Trophoblast cell (in vitro differentiated cells and primary cell): Measurements from ENCODE around the gene UBE2G1.

Source experiments
- DNase-seq, 2 donors: peaks; one replicate each; pipeline ENCODE4 v3.0.0-alpha.2; 2016
- H2AFZ ChIP-seq: 2 replicates; pipeline ENCODE4 v1.6.1; 2013; ENCODE audit warnings: low read length, moderate library complexity, mild to moderate bottlenecking; ENCODE audit not compliant: insufficient read depth, poor library complexity
- H2AK5ac ChIP-seq: 2 replicates; pipeline ENCODE4 v1.6.1; 2013; ENCODE audit warnings: mild to moderate bottlenecking, low read length
- H2BK120ac ChIP-seq: 2 replicates; pipeline ENCODE4 v1.6.1; 2013; ENCODE audit warnings: low read length, mild to moderate bottlenecking, moderate library complexity; ENCODE audit not compliant: insufficient read depth, poor library complexity
- H2BK12ac ChIP-seq: 2 replicates; pipeline ENCODE4 v1.6.1; 2013; ENCODE audit warnings: mild to moderate bottlenecking, low read length, moderate library complexity
- H2BK5ac ChIP-seq: 2 replicates; pipeline ENCODE4 v1.6.1; 2013; ENCODE audit warnings: low read length, low read depth, moderate library complexity, mild to moderate bottlenecking; ENCODE audit not compliant: poor library complexity
- H3K14ac ChIP-seq: 2 replicates; pipeline ENCODE4 v1.6.1; 2013; ENCODE audit warnings: mild to moderate bottlenecking, low read length
- H3K18ac ChIP-seq: 2 replicates; pipeline ENCODE4 v1.6.1; 2013; ENCODE audit warnings: mild to moderate bottlenecking, low read length
- H3K23ac ChIP-seq: 2 replicates; pipeline ENCODE4 v1.6.1; 2013; ENCODE audit warnings: low read length
- H3K27ac ChIP-seq: 2 replicates; pipeline ENCODE4 v1.5.1; 2013; ENCODE audit warnings: low read depth, mild to moderate bottlenecking, inconsistent platforms, low read length, moderate library complexity
- H3K27me3 ChIP-seq: 2 replicates; pipeline ENCODE4 v1.6.1; 2013; ENCODE audit warnings: inconsistent platforms, mild to moderate bottlenecking, low read length, moderate library complexity; ENCODE audit not compliant: insufficient read depth
- H3K36me3 ChIP-seq, 2 experiments: 1 replicate in 1 of 2; 2 replicates in 1 of 2; pipeline ENCODE4 v1.6.1; 2013; ENCODE audit warnings: low read length in 2 of 2, mild to moderate bottlenecking in 2 of 2, moderate library complexity in 1 of 2; ENCODE audit not compliant: insufficient read depth in 2 of 2, control insufficient read depth in 1 of 2
- H3K4ac ChIP-seq: 2 replicates; pipeline ENCODE4 v1.6.1; 2013; ENCODE audit warnings: low read depth, mild to moderate bottlenecking, low read length, moderate library complexity
- H3K4me1 ChIP-seq, 2 experiments: 1 replicate in 1 of 2; 2 replicates in 1 of 2; pipeline ENCODE4 v1.6.1; 2013; ENCODE audit warnings: low read length in 2 of 2, mild to moderate bottlenecking in 2 of 2, moderate library complexity in 1 of 2; ENCODE audit not compliant: insufficient read depth in 2 of 2, control insufficient read depth in 1 of 2
- H3K4me2 ChIP-seq: 2 replicates; pipeline ENCODE4 v1.6.1; 2013; ENCODE audit warnings: inconsistent platforms, mild to moderate bottlenecking, low read length, moderate library complexity
- H3K4me3 ChIP-seq: 2 replicates; pipeline ENCODE4 v1.5.1; 2013; ENCODE audit warnings: mild to moderate bottlenecking, low read depth, low read length, inconsistent platforms
- H3K79me1 ChIP-seq: one replicate; pipeline ENCODE4 v1.6.1; 2013; ENCODE audit warnings: low read length
- H3K79me2 ChIP-seq: 2 replicates; pipeline ENCODE4 v1.6.1; 2013; ENCODE audit warnings: low read length, mild to moderate bottlenecking; ENCODE audit not compliant: control insufficient read depth, insufficient read depth, poor library complexity
- H3K9ac ChIP-seq: 2 replicates; pipeline ENCODE4 v1.6.1; 2013; ENCODE audit warnings: mild to moderate bottlenecking, low read length
- H3K9me3 ChIP-seq: 2 replicates; pipeline ENCODE4 v1.6.1; 2013; ENCODE audit warnings: low read depth, mild to moderate bottlenecking, control low read depth, inconsistent platforms, low read length; ENCODE audit not compliant: insufficient read depth
- H4K12ac ChIP-seq: 2 replicates; pipeline ENCODE4 v1.6.1; 2013; ENCODE audit warnings: low read depth, mild to moderate bottlenecking, low read length, moderate library complexity
- H4K8ac ChIP-seq: 2 replicates; pipeline ENCODE4 v1.6.1; 2013; ENCODE audit warnings: low read depth, mild to moderate bottlenecking, low read length, moderate library complexity
- H4K91ac ChIP-seq: one replicate; pipeline ENCODE4 v1.6.1; 2013; ENCODE audit warnings: low read depth, mild to moderate bottlenecking, low read length, moderate library complexity
- WGBS: extraction: QIAGEN DNeasy Blood & Tissue Kit; methylation state at CpG from one replicate; pipeline ENCODE4 v1.1.7; 2013; ENCODE audit warnings: missing lambda C conversion rate; ENCODE audit not compliant: insufficient read length, insufficient coverage; ENCODE audit errors: extremely low coverage; 5-methylcytosine and 5-hydroxymethylcytosine counted together

The UBE2G1 gene

GRCh38 chr17:4324463-4324862 is 42.0 kb downstream of the UBE2G1 start:
- H4K8ac ChIP-seq: no peak overlapping the region
- no CpG with 5 or more reads among the region's 7 CpGs for WGBS
- H3K4me1 ChIP-seq: peaks cover under 1% of the 10 kb centered on the region in 2 experiments
- H3K4ac ChIP-seq: peak overlapping the region; percentile 83
- H2BK12ac ChIP-seq: no peak overlapping the region
- no peaks in the 10 kb centered on the region for H3K27me3 ChIP-seq
- H4K91ac ChIP-seq: no peak overlapping the region
- H3K9me3 ChIP-seq: no peaks in the 10 kb centered on the region
- H4K12ac ChIP-seq: no peak overlapping the region
- H3K18ac ChIP-seq: no peak overlapping the region
- no peak for DNase-seq
- no peaks in the 10 kb centered on the region for H3K79me1 ChIP-seq
- peaks cover 19% of the 10 kb centered on the region for H3K79me2 ChIP-seq
- H2BK5ac ChIP-seq: no peak overlapping the region
- H3K36me3 ChIP-seq: peaks cover 2 to 3% of the 10 kb centered on the region in 2 experiments
- no peak overlapping the region for H2BK120ac ChIP-seq
- H2AFZ ChIP-seq: no peak overlapping the region
- H3K4me3 ChIP-seq: no peak overlapping the region
- H3K9ac ChIP-seq: no peak overlapping the region
- no peak overlapping the region for H3K4me2 ChIP-seq
- H2AK5ac ChIP-seq: no peak overlapping the region
- no peak overlapping the region for H3K27ac ChIP-seq
- H3K14ac ChIP-seq: no peak overlapping the region
- H3K23ac ChIP-seq: no peak overlapping the region

GRCh38 chr17:4319221-4319620 is 47.3 kb downstream of the UBE2G1 start:
- peaks cover 3% of the 10 kb centered on the region for H3K79me1 ChIP-seq
- WGBS: no CpG with 5 or more reads among the region's 4 CpGs
- no peak overlapping the region for H2BK5ac ChIP-seq
- peaks cover 2 to 7% of the 10 kb centered on the region in 2 experiments for H3K36me3 ChIP-seq
- H3K79me2 ChIP-seq: peaks cover 20% of the 10 kb centered on the region
- no peak overlapping the region for H2BK12ac ChIP-seq
- H3K9me3 ChIP-seq: no peaks in the 10 kb centered on the region
- H3K4me1 ChIP-seq: peaks cover 5 to 8% of the 10 kb centered on the region in 2 experiments
- H2AFZ ChIP-seq: no peak overlapping the region
- H2AK5ac ChIP-seq: no peak overlapping the region
- H2BK120ac ChIP-seq: no peak overlapping the region
- peak; percentile 22 to 71 for DNase-seq
- no peak overlapping the region for H3K4me2 ChIP-seq
- H4K8ac ChIP-seq: no peak overlapping the region
- H3K4ac ChIP-seq: peak overlapping the region; percentile 99
- no peak overlapping the region for H3K14ac ChIP-seq
- H3K18ac ChIP-seq: no peak overlapping the region
- H4K91ac ChIP-seq: no peak overlapping the region
- H3K4me3 ChIP-seq: no peak overlapping the region
- H3K27me3 ChIP-seq: no peaks in the 10 kb centered on the region
- no peak overlapping the region for H3K27ac ChIP-seq
- H3K9ac ChIP-seq: no peak overlapping the region
- no peak overlapping the region for H3K23ac ChIP-seq
- no peak overlapping the region for H4K12ac ChIP-seq

DNA sequence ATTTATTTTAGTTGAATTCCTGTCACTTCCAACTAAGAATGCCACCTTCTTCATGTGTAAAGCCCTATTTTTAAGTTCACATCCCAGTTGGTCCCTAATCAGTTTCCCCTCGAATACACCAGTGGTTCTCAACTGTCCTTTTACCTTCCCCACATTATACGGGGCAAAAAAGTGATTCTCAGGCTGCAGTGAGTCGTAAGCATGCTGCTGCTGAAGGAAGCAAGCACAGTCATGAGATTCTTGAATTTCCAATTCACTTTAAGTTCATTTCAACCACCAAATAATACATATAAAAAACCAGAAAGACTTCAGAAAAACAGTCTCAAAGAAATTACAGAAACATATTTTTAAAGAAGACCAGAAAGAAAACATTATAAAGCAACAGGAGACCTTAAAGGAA is 47.9 kb downstream of the UBE2G1 start:
- no CpG with 5 or more reads among the region's 3 CpGs for WGBS
- Histone ChIP-seq H3K9ac (no peak overlapping the region), H4K91ac (no peak overlapping the region), H3K4ac (no peak overlapping the region), H2BK120ac (no peak overlapping the region), H3K27ac (no peak overlapping the region), H3K36me3 (peaks cover 2 to 7% of the 10 kb centered on the region in 2 experiments), H2AK5ac (no peak overlapping the region), H3K79me1 (peaks cover 3% of the 10 kb centered on the region), H3K79me2 (peaks cover 20% of the 10 kb centered on the region), H3K4me1 (peaks cover 6 to 8% of the 10 kb centered on the region in 2 experiments), H3K23ac (no peak overlapping the region), H2AFZ (no peak overlapping the region), H4K8ac (no peak overlapping the region), H3K14ac (no peak overlapping the region), H2BK12ac (no peak overlapping the region), H2BK5ac (no peak overlapping the region), H3K27me3 (no peaks in the 10 kb centered on the region), H3K4me3 (no peak overlapping the region), H3K9me3 (no peaks in the 10 kb centered on the region), H3K18ac (no peak overlapping the region), H4K12ac (no peak overlapping the region), H3K4me2 (no peak overlapping the region)
- DNase-seq: no peak

DNA sequence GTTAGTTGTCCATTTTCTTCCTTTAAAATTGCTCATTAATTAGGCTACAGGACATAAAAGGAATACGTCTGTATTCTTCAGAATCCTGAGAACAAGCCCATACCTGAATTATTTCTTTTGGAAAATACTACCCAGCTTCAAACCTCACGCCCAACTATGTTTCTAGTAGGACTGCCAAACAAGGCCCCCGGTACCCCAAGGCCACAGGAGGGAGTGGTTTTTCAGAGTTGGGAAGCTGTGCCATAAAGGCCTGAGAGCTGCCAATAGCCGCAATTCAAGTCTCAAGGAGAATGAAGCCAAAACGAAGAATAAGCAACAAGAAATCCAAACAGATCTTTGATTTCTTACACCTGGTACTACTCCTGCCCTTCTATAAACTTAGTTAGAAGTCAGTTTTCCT is 48.3 kb downstream of the UBE2G1 start:
- H3K14ac ChIP-seq: no peak overlapping the region
- H2BK120ac ChIP-seq: no peak overlapping the region
- no peak overlapping the region for H3K4me3 ChIP-seq
- no peak overlapping the region for H4K8ac ChIP-seq
- no CpG with 5 or more reads among the region's 5 CpGs for WGBS
- no peaks in the 10 kb centered on the region for H3K9me3 ChIP-seq
- no peak overlapping the region for H3K18ac ChIP-seq
- peak overlapping the region; percentile 86 for H3K4ac ChIP-seq
- H3K9ac ChIP-seq: no peak overlapping the region
- H2AK5ac ChIP-seq: no peak overlapping the region
- H2BK5ac ChIP-seq: no peak overlapping the region
- no peak overlapping the region for H2AFZ ChIP-seq
- H3K36me3 ChIP-seq: peaks cover 2 to 7% of the 10 kb centered on the region in 2 experiments
- H3K27me3 ChIP-seq: no peaks in the 10 kb centered on the region
- H3K79me1 ChIP-seq: peaks cover 3% of the 10 kb centered on the region
- H3K27ac ChIP-seq: no peak overlapping the region
- H4K12ac ChIP-seq: no peak overlapping the region
- H2BK12ac ChIP-seq: no peak overlapping the region
- H3K23ac ChIP-seq: no peak overlapping the region
- H3K4me1 ChIP-seq: peaks cover 8% of the 10 kb centered on the region in 2 experiments
- H4K91ac ChIP-seq: no peak overlapping the region
- DNase-seq: no peak
- no peak overlapping the region for H3K4me2 ChIP-seq
- peaks cover 17% of the 10 kb centered on the region for H3K79me2 ChIP-seq
